GM18519 (cell line): ENCODE data around the gene SQSTM1.
A peak's percentile ranks its signal among the peaks of the same experiment; 100 is the strongest.

Experiments used
- ATAC-seq: cut with Tn5 transposase; IDR thresholded peaks from one replicate; pipeline ENCODE4 v1.9.1; 2021; ENCODE audit warnings: mild to moderate bottlenecking, moderate library complexity; ENCODE audit not compliant: unreplicated experiment, low FRiP score

SQSTM1 gene

GRCh38 chr5:179841621-179842020 is 20.9 kb downstream of the SQSTM1 start:
- no peak for ATAC-seq

GRCh38 chr5:179852993-179853547 is 32.4 kb downstream of the SQSTM1 start:
- peak; percentile 61 for ATAC-seq

DNA sequence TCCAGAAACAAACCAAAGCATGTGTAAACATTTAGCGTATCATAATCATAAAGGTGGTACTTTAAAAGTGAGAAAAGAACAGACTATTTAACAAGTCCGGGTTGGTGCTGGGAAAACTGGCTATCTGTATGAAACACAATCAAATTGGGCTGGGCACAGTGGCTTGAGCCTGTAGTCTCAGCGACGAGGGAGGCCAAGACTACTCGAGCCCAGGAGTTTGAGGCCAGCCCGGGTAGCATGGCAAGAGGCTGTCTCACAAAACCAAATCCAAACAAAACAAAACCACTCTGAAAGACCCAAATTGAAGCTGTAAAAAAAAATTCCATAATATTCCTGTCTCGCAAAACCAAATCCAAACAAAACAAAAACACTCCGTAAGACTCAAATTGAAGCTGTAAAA is 33.7 kb downstream of the SQSTM1 start:
- no peak for ATAC-seq

GRCh38 chr5:179858241-179858585 is 37.5 kb downstream of the SQSTM1 start:
- ATAC-seq: peak; percentile 24

DNA sequence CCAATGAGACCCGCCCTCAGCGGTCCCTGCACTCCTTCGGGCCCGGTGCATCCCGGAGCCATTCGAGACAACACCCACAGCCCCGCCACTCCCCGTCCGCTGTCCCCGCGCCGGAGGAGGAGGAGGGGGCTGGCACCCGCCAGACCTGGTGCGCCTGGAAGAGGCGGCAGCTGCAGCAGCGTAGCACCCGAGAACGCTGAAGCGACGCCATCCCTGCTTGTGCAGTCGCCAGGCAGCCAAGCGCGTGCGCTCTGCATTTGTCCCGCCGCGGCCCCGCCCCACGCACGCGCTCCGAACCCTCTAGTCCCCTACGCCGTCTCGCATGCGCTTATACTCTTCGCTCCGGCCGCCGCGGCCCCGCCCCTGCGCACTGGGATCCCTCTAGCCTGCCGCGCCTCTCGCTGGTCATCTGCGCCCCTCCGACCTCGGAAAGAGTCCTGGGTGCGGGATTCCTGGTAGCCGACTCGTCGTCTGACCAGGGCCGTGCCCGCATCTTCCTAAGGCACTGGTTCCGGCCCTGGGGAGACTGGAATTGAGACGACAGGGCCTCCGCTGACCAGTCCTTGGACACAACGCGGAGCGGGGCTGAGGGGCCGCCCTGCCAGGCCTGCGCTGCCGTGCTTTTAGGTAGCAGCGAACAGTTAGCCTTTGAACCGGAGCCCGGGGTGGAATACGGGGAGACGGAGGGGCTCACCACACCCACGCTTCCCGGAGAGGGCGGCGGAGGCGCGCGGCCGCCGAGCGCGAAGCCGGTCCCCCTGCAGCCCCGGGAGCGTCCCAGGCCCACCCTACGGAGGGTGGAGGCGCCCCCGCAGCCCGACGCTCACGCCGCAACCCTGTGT is 38.1 kb downstream of the SQSTM1 start, which contains the start of gene MRNIP:
MRNIP (minus strand) TSS at position 232 of the 842 bp plus-strand sequence; CDS start at position 211, 21 bp downstream.
- peak; percentile 90 for ATAC-seq

- no peak for ATAC-seq
Observed at GRCh38 chr5:179860301-179860700, 39.6 kb downstream of the SQSTM1 start.

- no peak for ATAC-seq
Observed at GRCh38 chr5:179862296-179862695, 41.6 kb downstream of the SQSTM1 start.

- no peak for ATAC-seq
Observed at GRCh38 chr5:179862891-179863290, 42.2 kb downstream of the SQSTM1 start.

DNA sequence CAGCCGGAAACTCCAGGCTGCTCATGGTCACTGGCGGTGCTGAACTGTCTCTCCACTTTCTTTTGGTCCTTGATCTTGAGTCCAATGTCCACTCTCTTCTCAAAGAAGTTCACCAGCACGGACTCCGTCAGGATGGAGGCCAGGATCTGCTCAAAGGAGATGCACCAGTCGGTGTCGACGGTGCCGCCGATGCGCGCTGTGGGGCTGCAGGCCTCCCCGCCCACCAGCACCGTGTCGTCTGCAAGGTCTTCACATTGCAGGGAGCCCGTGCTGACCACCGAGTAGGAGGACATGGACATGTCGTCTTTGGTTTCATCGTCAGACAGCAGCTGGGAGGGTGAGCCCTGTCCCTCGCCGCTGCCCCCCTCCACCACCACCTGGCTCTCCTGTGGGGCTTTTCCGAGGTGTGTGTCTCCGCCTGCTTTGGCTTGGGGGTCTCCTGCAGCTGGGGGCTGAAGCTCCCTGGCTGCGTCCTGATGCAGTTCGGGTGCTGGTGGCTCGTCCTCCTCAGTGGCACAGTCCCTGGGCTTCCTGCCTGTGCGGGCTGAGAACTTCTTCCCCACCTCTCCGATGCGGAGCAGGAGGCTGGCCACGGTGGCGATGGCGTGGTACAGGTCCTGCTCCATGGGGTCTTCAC is 42.9 kb downstream of the SQSTM1 start:
- ATAC-seq: no peak

DNA sequence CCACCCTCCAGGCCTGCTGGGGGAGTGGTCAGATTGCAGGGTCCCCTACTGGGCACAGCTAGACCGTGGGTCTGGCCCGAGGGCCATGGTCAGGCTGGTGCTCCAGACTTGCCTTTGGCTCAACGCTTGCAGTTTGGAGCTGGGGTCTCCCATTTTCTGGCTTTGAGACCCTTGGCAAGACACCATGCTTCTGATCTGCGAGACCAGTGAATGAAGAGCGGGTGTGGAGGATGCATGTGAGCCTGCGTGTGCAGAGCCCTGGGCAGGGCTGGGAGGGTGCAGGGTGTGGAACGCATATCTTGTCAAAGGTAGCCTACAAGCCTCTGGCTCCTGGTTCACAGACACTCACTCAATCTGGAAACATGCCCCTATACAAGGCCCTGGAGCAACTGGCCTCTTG is 44.0 kb downstream of the SQSTM1 start:
- no peak for ATAC-seq

DNA sequence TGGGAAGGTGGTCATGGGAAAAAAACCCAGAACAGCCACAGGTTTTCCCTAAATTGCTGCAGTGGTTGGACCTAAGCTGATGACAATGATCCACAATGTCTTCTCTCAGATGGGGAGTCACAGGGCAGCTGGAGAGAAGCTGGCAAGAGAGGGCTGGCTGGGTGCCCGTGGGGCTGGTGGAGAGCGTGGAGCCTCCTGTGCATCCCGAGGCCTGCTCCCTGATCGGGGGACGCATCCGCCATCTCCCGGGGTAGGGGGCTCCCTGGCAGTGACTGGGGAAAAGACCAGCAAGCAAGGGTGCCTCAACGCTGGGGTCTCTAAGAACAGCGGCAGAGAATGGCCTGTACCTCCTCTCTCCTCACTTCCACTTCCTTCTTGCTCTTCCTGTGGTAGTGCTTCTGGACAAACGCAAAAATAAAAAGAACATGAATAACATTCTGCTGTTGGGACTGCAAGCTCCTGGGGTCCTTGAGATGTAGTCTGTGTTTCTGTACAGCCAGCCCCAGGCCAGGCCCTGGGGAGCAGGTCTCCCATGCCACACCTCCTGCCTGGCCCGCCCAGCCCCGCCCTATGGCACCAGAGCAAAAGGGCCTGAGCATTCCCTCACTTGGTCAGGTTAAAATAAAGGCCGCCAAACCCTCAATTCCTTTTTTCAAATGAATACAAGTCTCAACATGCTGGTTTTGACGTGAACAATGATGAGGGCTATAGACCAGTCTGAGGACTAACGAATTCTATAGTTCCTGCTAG is 45.0 kb downstream of the SQSTM1 start:
- ATAC-seq: no peak

- ATAC-seq: no peak
Observed at GRCh38 chr5:179866241-179867078, 45.8 kb downstream of the SQSTM1 start.

- no peak for ATAC-seq
Observed at GRCh38 chr5:179867079-179867465, 46.4 kb downstream of the SQSTM1 start.

- no peak for ATAC-seq
Observed at GRCh38 chr5:179867476-179867875, 46.8 kb downstream of the SQSTM1 start.

DNA sequence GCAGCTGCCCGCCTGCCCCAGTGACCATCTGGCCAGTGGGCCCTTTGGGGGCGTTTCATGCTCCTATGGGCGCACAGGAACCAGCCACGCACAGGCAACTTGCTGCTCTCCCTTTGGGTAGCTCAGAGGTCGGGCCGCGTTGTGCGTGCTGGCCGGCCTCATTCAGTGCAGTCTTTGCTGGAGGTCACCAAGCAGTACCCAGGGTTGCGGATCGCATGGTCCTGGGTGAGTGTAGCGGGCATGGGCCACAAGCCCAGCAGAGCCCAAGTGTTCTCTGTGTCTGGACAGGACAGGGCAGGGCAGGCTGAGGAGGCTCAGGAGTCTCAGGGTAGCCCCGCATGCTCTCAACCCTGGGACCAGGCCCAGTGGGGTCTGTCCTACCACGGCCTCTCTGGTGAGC is 47.8 kb downstream of the SQSTM1 start:
- ATAC-seq: no peak

GRCh38 chr5:179869101-179869500 is 48.4 kb downstream of the SQSTM1 start:
- ATAC-seq: no peak

DNA sequence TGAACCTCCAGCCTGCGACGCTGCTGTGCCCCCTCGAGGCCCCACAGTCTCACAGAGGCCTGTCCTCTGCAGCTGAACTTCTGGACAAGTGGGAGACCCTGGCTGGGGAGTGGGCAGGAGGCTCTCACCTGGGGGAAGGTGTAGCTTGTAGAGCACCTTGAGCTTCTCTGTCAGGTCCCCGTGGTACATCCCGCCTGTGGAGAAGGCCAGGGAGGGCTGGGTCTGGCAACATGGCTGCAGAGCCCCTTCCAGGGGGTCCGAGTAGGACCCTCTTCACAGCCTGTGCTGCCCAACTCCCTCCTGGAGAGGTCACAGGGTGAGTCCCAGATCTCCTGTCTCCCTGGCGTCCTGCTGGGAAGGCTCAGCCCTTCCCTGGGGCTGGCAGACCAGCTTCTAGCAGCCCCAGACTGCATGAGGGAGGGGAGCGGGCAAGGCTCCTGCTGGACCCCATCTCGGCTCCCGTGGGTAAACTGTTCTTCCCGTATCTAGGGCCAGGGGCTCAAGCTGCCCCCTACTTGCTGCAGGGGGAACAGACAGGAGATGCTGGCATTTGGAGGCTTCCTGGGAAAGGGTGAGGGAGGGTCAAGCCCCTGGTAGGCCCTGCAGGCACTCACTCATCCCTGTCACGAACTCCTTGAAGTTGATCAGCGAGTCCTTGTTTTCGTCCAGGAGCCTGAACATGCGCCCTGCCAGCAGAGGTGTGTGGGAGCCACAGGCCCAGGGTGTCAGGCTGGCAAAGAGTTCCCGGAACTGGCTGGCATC is 49.1 kb downstream of the SQSTM1 start:
- ATAC-seq: no peak

DNA sequence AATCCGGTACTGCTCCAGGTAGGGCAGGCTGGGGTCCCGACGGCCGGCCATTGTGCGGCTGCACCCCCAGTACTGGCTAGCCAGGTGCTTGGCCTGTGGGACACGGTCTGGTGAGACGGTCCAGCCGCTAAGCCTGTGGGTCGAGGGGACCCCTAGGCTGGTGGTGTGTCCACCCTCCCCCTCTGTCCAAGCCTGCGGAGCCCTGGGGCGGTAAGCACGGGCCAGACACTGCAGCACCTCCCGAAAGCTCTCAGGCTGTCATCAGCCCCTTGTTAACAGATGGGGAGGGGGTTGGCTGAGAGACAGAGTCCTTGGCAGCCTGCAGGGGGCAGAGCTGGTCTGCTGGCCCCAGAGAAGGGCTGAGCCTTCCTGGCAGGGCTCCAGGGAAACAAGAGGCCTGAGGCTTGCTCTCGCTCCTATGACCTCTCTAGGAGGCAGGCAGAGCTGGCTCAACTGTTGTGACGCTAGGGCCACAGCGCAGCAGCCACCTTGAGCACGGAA is 49.7 kb downstream of the SQSTM1 start:
- no peak for ATAC-seq

- no peak for ATAC-seq
Observed at GRCh38 chr5:179870952-179871351, 50.2 kb downstream of the SQSTM1 start.
